Activated B cell treated with CpG ODN at 0.5 μM for 24 hours (primary cell): ENCODE data around the gene ZYX. TPM values are rescaled to one million over a fixed set of nuclear protein-coding genes. Genes with fewer than 3 reads are reported as not detected.
A peak's percentile ranks its signal among the peaks of the same experiment; 100 is the strongest.

Experiments
- ATAC-seq: fragments of 200-7000 bp; cut with Tn5 transposase; one replicate; pipeline ENCODE4 v1.10.0; 2021; ENCODE audit warnings: low read depth, mild to moderate bottlenecking, moderate library complexity
- CTCF ChIA-PET: fragments of 350-600 bp; sonication (Branson Sonifier 250); formaldehyde crosslinking; loops from one replicate; lab custom pipeline; 2021; ENCODE audit warnings: antibody characterized with exemption; lab: Charles Lee
- POLR2A ChIA-PET: fragments of 350-600 bp; sonication (Branson Sonifier 250); formaldehyde crosslinking; loops from one replicate; lab custom pipeline; 2021; ENCODE audit warnings: antibody characterized with exemption; lab: Charles Lee
- DNase-seq: peaks from one replicate; pipeline ENCODE4 v3.0.0; 2022
- H3K27ac Mint-ChIP-seq: one replicate; pipeline ENCODE4 v1.8.0; 2020; ENCODE audit warnings: mixed read lengths
- H3K27me3 Mint-ChIP-seq: one replicate; pipeline ENCODE4 v1.8.0; 2021; ENCODE audit warnings: mixed read lengths
- H3K36me3 Mint-ChIP-seq: one replicate; pipeline ENCODE4 v1.8.0; 2021; ENCODE audit warnings: low read depth, mixed read lengths
- H3K4me1 Mint-ChIP-seq: one replicate; pipeline ENCODE4 v1.8.0; 2021; ENCODE audit warnings: mixed read lengths
- H3K4me3 Mint-ChIP-seq: one replicate; pipeline ENCODE4 v1.8.0; 2020; ENCODE audit warnings: mild to moderate bottlenecking, mixed read lengths
- H3K9me3 Mint-ChIP-seq: one replicate; pipeline ENCODE4 v1.8.0; 2020; ENCODE audit warnings: mixed read lengths
- intact Hi-C: fragments of 100-400 bp; cut with micrococcal nuclease; formaldehyde crosslinking; loops from one replicate; pipeline ENCODE4 v1.15.1; 2024
- total RNA-seq: library from RNA; stranded (reverse); gene quantifications from 2 replicates; pipeline ENCODE4 v1.2.3, GENCODE V29; 2022
- TF ChIP-seq, protein P1 (sequence below): fragments of 200-600 bp; IDR thresholded peaks from one replicate; pipeline ENCODE4 v1.8.0; 2022; ENCODE audit warnings: antibody characterized with exemption, mild to moderate bottlenecking

The ZYX gene
- total RNA-seq, 1 donor from 2014 or later = 101 TPM

DNA sequence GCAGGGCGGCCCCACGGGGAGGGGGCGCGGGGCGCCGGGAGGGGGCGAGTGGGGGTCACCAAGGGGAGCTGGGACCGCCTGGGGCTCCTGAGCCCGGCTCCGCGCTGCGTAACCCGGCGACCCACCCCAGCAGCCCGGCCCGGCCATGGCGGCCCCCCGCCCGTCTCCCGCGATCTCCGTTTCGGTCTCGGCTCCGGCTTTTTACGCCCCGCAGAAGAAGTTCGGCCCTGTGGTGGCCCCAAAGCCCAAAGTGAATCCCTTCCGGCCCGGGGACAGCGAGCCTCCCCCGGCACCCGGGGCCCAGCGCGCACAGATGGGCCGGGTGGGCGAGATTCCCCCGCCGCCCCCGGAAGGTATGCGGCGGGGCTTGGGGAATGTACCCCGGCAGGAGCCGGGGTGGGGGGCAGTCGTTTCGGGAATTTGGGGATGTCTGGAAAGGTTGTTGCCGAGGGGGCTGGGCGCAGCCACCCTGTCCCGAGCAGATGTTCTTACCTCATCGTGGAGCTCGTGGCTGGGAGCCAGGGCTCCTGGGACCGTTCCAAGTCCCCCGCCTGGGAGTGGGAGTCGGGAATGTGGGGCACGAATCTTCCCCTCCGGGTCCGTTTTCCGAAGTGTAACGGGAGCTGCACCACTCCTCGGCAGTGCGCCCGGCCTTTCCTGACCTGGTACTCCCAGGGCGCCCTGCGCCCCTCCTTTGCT lies 431 bp downstream of the ZYX start:
- ATAC-seq (no peak), DNase-seq (no peak)
- Mint-ChIP-seq H3K27ac (peak overlapping the region; percentile 37), H3K36me3 (no peaks in the 10 kb centered on the region), H3K4me1 (peaks cover 21% of the 10 kb centered on the region), H3K9me3 (no peaks in the 10 kb centered on the region), H3K27me3 (no peaks in the 10 kb centered on the region), H3K4me3 (peak overlapping the region; percentile 73)
- intact Hi-C loops = loop anchor here (1.0 to 10.0 kb wide), 10 partner anchors 18 to 1453 kb away; partner anchors contain the start of genes EPHA1, GSTK1 and TPK1
- POLR2A ChIA-PET = interaction anchor here (0.5 to 1.0 kb wide), 3 partner anchors 11 to 82 kb away, joined by 3 to 4 read pairs (median 4); no protein-coding TSS in a partner anchor
- CTCF ChIA-PET = interaction anchor here (2.5 kb wide), 1 partner anchor 25 kb away, joined by 11 read pairs; no protein-coding TSS in a partner anchor
- TF ChIP-seq, protein P1, sequence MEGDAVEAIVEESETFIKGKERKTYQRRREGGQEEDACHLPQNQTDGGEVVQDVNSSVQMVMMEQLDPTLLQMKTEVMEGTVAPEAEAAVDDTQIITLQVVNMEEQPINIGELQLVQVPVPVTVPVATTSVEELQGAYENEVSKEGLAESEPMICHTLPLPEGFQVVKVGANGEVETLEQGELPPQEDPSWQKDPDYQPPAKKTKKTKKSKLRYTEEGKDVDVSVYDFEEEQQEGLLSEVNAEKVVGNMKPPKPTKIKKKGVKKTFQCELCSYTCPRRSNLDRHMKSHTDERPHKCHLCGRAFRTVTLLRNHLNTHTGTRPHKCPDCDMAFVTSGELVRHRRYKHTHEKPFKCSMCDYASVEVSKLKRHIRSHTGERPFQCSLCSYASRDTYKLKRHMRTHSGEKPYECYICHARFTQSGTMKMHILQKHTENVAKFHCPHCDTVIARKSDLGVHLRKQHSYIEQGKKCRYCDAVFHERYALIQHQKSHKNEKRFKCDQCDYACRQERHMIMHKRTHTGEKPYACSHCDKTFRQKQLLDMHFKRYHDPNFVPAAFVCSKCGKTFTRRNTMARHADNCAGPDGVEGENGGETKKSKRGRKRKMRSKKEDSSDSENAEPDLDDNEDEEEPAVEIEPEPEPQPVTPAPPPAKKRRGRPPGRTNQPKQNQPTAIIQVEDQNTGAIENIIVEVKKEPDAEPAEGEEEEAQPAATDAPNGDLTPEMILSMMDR = no peak

DNA sequence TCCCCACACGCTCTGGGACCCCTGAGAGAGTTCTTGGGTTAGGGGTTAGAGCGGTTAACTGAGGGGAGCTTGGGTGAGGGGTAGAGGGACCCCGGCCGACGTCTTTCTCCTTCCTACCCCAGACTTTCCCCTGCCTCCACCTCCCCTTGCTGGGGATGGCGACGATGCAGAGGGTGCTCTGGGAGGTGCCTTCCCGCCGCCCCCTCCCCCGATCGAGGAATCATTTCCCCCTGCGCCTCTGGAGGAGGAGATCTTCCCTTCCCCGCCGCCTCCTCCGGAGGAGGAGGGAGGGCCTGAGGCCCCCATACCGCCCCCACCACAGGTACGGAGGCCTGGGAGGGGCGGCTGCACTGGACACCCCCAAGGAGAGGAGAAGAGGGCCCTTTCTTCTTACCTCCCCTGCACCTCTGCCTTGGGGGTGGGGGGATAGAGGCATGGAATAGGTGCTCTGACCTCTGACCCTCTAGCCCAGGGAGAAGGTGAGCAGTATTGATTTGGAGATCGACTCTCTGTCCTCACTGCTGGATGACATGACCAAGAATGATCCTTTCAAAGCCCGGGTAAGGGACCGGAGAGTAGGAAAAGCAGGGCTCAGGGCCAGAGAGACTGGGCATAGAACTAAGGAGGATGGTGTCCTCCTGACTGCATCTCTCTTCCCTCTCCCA lies 1.1 kb downstream of the ZYX start:
- no peaks in the 10 kb centered on the region for H3K9me3 Mint-ChIP-seq
- TF ChIP-seq, protein P1 = no peak
- ChIA-PET POLR2A (interaction anchor here (0.5 to 1.0 kb wide), 2 partner anchors 10 to 33 kb away, joined by 3 to 4 read pairs; no protein-coding TSS in a partner anchor), CTCF (no interaction called here)
- intact Hi-C loops = loop anchor here (5.0 to 10.0 kb wide), 5 partner anchors 35 to 1453 kb away; partner anchors contain the start of gene TPK1
- no peaks in the 10 kb centered on the region for H3K27me3 Mint-ChIP-seq
- H3K4me3 Mint-ChIP-seq = peak overlapping the region; percentile 73
- no peaks in the 10 kb centered on the region for H3K36me3 Mint-ChIP-seq
- peak overlapping the region; percentile 37 for H3K27ac Mint-ChIP-seq
- no peak for DNase-seq
- H3K4me1 Mint-ChIP-seq = peaks cover 21% of the 10 kb centered on the region
- ATAC-seq = no peak

DNA sequence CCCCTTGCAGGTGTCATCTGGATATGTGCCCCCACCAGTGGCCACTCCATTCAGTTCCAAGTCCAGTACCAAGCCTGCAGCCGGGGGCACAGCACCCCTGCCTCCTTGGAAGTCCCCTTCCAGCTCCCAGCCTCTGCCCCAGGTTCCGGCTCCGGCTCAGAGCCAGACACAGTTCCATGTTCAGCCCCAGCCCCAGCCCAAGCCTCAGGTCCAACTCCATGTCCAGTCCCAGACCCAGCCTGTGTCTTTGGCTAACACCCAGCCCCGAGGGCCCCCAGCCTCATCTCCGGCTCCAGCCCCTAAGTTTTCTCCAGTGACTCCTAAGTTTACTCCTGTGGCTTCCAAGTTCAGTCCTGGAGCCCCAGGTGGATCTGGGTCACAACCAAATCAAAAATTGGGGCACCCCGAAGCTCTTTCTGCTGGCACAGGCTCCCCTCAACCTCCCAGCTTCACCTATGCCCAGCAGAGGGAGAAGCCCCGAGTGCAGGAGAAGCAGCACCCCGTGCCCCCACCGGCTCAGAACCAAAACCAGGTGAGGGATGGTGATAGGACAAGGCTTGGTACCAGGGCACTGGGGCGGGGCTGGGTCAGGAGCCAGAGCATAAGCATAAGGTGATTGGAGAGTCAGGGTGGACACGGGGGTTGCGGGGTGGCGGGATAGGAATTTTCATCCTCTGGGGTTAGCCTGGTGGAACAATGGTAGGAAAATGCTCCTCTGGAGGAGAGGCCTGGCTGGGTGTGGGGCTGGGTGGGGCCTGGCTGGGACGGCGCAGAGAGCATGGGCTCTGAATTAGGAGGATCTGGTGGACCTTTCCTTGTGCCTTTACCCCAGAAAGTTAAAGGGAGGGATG lies 1.9 kb downstream of the ZYX start:
- Mint-ChIP-seq H3K4me3 (peak overlapping the region; percentile 73), H3K36me3 (peaks cover 4% of the 10 kb centered on the region), H3K27me3 (no peaks in the 10 kb centered on the region), H3K4me1 (peaks cover 21% of the 10 kb centered on the region), H3K9me3 (no peaks in the 10 kb centered on the region), H3K27ac (peak overlapping the region; percentile 7)
- TF ChIP-seq, protein P1 = no peak
- ChIA-PET CTCF (interaction anchor here (1.9 kb wide), 1 partner anchor 142 kb away, joined by 9 read pairs; no protein-coding TSS in a partner anchor), POLR2A (no interaction called here)
- intact Hi-C loops = loop anchor here (5.0 to 10.0 kb wide), 5 partner anchors 36 to 1452 kb away; partner anchors contain the start of gene TPK1
- DNase-seq (no peak), ATAC-seq (no peak)

DNA sequence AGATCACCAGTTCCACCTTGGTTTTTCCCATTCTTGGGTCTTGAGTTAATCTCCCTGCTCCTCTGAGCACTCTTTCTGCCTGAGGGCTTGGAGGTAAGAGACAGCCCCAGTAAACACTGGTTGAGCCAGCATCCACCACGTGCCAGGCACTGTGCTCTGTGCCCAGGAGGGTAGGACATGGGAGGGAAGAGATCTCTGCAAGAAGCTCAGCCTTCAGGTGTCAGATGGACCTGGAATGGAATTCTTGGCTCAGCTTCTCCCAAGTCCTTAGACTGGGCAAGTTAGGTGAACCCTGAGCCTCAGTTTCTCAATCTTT lies 2.5 kb downstream of the ZYX start:
- POLR2A ChIA-PET = interaction anchor here (0.9 to 1.5 kb wide), 2 partner anchors 8 to 58 kb away, joined by 3 to 6 read pairs; no protein-coding TSS in a partner anchor
- CTCF ChIA-PET = interaction anchor here (1.9 kb wide), 1 partner anchor 143 kb away, joined by 9 read pairs; no protein-coding TSS in a partner anchor
- peak overlapping the region; percentile 8 for H3K4me3 Mint-ChIP-seq
- H3K9me3 Mint-ChIP-seq = no peaks in the 10 kb centered on the region
- TF ChIP-seq, protein P1 = no peak
- intact Hi-C loops = loop anchor here (5.0 to 10.0 kb wide), 5 partner anchors 36 to 1451 kb away; partner anchors contain the start of gene TPK1
- DNase-seq (no peak), ATAC-seq (no peak)
- no peak overlapping the region for H3K27ac Mint-ChIP-seq
- H3K4me1 Mint-ChIP-seq = peaks cover 21% of the 10 kb centered on the region
- H3K36me3 Mint-ChIP-seq = peaks cover 6% of the 10 kb centered on the region
- no peaks in the 10 kb centered on the region for H3K27me3 Mint-ChIP-seq
